GM12892 (cell line): Measurements from ENCODE around the gene RORB.
"Not testable (repeated sequence)": the region's sequence is repeated elsewhere in the genome, so short reads cannot be mapped to it uniquely, and the experiment has no call there.

ENCODE experiments used
- DNase-seq: peaks from one replicate; pipeline ENCODE4 v3.0.0; 2011; ENCODE audit not compliant: insufficient read length
- FAIRE-seq: peaks from 2 replicates; lab custom pipeline; 2011; peaks lifted over from hg19 to GRCh38; lab: Jason Lieb, UNC
- POLR2A ChIP-seq: IDR thresholded peaks from 2 replicates; pipeline ENCODE4 v1.6.1; 2011; ENCODE audit warnings: low read depth, low read length, control low read depth
- POLR2AphosphoS5 ChIP-seq: IDR thresholded peaks from 2 replicates; pipeline ENCODE4 v1.6.1; 2011; ENCODE audit warnings: low read depth, low read length, control low read depth
- TAF1 ChIP-seq: IDR thresholded peaks from 2 replicates; pipeline ENCODE4 v1.6.1; 2011; ENCODE audit warnings: low read depth, mild to moderate bottlenecking, control low read depth, low read length, borderline replicate concordance

The RORB gene

GRCh38 chr9:74519419-74519818 is 22.3 kb downstream of the RORB start:
- DNase-seq = no peak
- no peak for TF ChIP-seq POLR2AphosphoS5
- no peak for TF ChIP-seq POLR2A
- TF ChIP-seq TAF1 = no peak
- no peak for FAIRE-seq

GRCh38 chr9:74521009-74521408 is 23.9 kb downstream of the RORB start:
- FAIRE-seq (no peak), DNase-seq (no peak)
- TF ChIP-seq POLR2A = no peak
- no peak for TF ChIP-seq POLR2AphosphoS5
- no peak for TF ChIP-seq TAF1

GRCh38 chr9:74524289-74524688 is 27.2 kb downstream of the RORB start:
- FAIRE-seq (no peak), DNase-seq (no peak)
- TF ChIP-seq POLR2A = no peak
- TF ChIP-seq TAF1 = no peak
- TF ChIP-seq POLR2AphosphoS5 = no peak

- TF ChIP-seq POLR2AphosphoS5 (no peak), POLR2A (no peak), TAF1 (no peak)
- no peak for DNase-seq
- FAIRE-seq = no peak
These were observed 29.1 kb downstream of the RORB start for GRCh38 chr9:74526215-74526614.

- TF ChIP-seq POLR2AphosphoS5 (no peak), POLR2A (no peak), TAF1 (no peak)
- no peak for DNase-seq
- no peak for FAIRE-seq
These were observed 30.6 kb downstream of the RORB start for GRCh38 chr9:74527718-74528117.

- no peak for FAIRE-seq
- no peak for DNase-seq
- TF ChIP-seq POLR2AphosphoS5 (no peak), POLR2A (no peak), TAF1 (no peak)
These were observed 31.1 kb downstream of the RORB start for GRCh38 chr9:74528207-74528606.

- FAIRE-seq, DNase-seq: not testable (repeated sequence)
These were observed 33.3 kb downstream of the RORB start for GRCh38 chr9:74530458-74530857.

- DNase-seq = no peak
- FAIRE-seq = no peak
- TF ChIP-seq POLR2A (no peak), POLR2AphosphoS5 (no peak), TAF1 (no peak)
These were observed 36.1 kb downstream of the RORB start for GRCh38 chr9:74533253-74533652.

- no peak for FAIRE-seq
- no peak for DNase-seq
- no peak for TF ChIP-seq TAF1
- TF ChIP-seq POLR2AphosphoS5 = no peak
- TF ChIP-seq POLR2A = no peak
These were observed 37.7 kb downstream of the RORB start for GRCh38 chr9:74534841-74535240.

- TF ChIP-seq POLR2AphosphoS5 (no peak), TAF1 (no peak), POLR2A (no peak)
- DNase-seq (no peak), FAIRE-seq (no peak)
These were observed 46.0 kb downstream of the RORB start for GRCh38 chr9:74543145-74543544.

GRCh38 chr9:74551266-74551665 is 54.1 kb downstream of the RORB start:
- no peak for FAIRE-seq
- no peak for TF ChIP-seq POLR2A
- TF ChIP-seq TAF1 = no peak
- no peak for TF ChIP-seq POLR2AphosphoS5
- DNase-seq = no peak

- DNase-seq (no peak), FAIRE-seq (no peak)
- no peak for TF ChIP-seq POLR2A
- TF ChIP-seq TAF1 = no peak
- no peak for TF ChIP-seq POLR2AphosphoS5
These were observed 57.8 kb downstream of the RORB start for GRCh38 chr9:74554751-74555419.

- DNase-seq (no peak), FAIRE-seq (no peak)
- no peak for TF ChIP-seq POLR2A
- no peak for TF ChIP-seq POLR2AphosphoS5
- no peak for TF ChIP-seq TAF1
These were observed 58.4 kb downstream of the RORB start for GRCh38 chr9:74555565-74555964.
